SKM-1 (cell line): ENCODE measurements around the gene OLIG2.

ENCODE experiments used
- DNase-seq: peaks from one replicate; lab custom pipeline; 2025; ENCODE audit not compliant: unreplicated experiment; lab: John Stamatoyannopoulos, UW

The OLIG2 gene

GRCh38 chr21:33032434-33033047 lies 6.8 kb downstream of the OLIG2 start:
- no peak for DNase-seq

- DNase-seq = no peak
Observed at GRCh38 chr21:33033094-33033951, 7.6 kb downstream of the OLIG2 start.

- DNase-seq = no peak
Observed at GRCh38 chr21:33033961-33034413, 8.3 kb downstream of the OLIG2 start.

GRCh38 chr21:33035147-33035546 lies 9.4 kb downstream of the OLIG2 start:
- DNase-seq = no peak

GRCh38 chr21:33036430-33037162 lies 10.9 kb downstream of the OLIG2 start:
- peak; percentile 87 for DNase-seq

- no peak for DNase-seq
Observed at GRCh38 chr21:33037501-33037900, 11.8 kb downstream of the OLIG2 start.

- no peak for DNase-seq
Observed at GRCh38 chr21:33039536-33039935, 13.8 kb downstream of the OLIG2 start.

GRCh38 chr21:33040215-33040614 lies 14.5 kb downstream of the OLIG2 start:
- DNase-seq = no peak

- DNase-seq = no peak
Observed at GRCh38 chr21:33041981-33042380, 16.2 kb downstream of the OLIG2 start.

- DNase-seq = no peak
Observed at GRCh38 chr21:33042812-33043211, 17.1 kb downstream of the OLIG2 start.

- DNase-seq = no peak
Observed at GRCh38 chr21:33046455-33046854, 20.7 kb downstream of the OLIG2 start.

- DNase-seq = no peak
Observed at GRCh38 chr21:33047231-33047630, 21.5 kb downstream of the OLIG2 start.

GRCh38 chr21:33051925-33052324 lies 26.2 kb downstream of the OLIG2 start:
- no peak for DNase-seq

GRCh38 chr21:33053951-33054350 lies 28.2 kb downstream of the OLIG2 start:
- DNase-seq = no peak

GRCh38 chr21:33055991-33056390 lies 30.3 kb downstream of the OLIG2 start:
- no peak for DNase-seq

- no peak for DNase-seq
Observed at GRCh38 chr21:33057385-33057940, 31.7 kb downstream of the OLIG2 start.

- no peak for DNase-seq
Observed at GRCh38 chr21:33058527-33058926, 32.8 kb downstream of the OLIG2 start.

GRCh38 chr21:33058957-33059356 lies 33.2 kb downstream of the OLIG2 start:
- DNase-seq = no peak

- DNase-seq = peak; percentile 94
Observed at GRCh38 chr21:33059380-33059841, 33.7 kb downstream of the OLIG2 start.

- no peak for DNase-seq
Observed at GRCh38 chr21:33061233-33061632, 35.5 kb downstream of the OLIG2 start.

- no peak for DNase-seq
Observed at GRCh38 chr21:33063375-33063883, 37.7 kb downstream of the OLIG2 start.
